WTC11 (cell line): ENCODE measurements around the gene ASAH2. TPM values are rescaled to one million over a fixed set of nuclear protein-coding genes. Genes with fewer than 3 reads are reported as not detected.
A peak's percentile ranks its signal among the peaks of the same experiment; 100 is the strongest.

Experiments used
- ATAC-seq: fragments of 200-7000 bp; cut with Tn5 transposase; 2 replicates; pipeline ENCODE4 v1.10.0; 2021; ENCODE audit warnings: mild to moderate bottlenecking, moderate library complexity
- CTCF ChIA-PET: fragments of 300-600 bp; sonication (Branson Sonifier 250); formaldehyde crosslinking; loops from one replicate; lab custom pipeline; 2021; ENCODE audit warnings: antibody characterized with exemption; lab: Charles Lee
- POLR2A ChIA-PET: fragments of 350-600 bp; sonication (Branson Sonifier 250); formaldehyde crosslinking; loops from one replicate; lab custom pipeline; 2021; ENCODE audit warnings: antibody characterized with exemption; lab: Charles Lee
- DNase-seq: peaks from one replicate; pipeline ENCODE4 v3.0.0; 2021; ENCODE audit warnings: low spot score
- H3K27ac Mint-ChIP-seq: 2 replicates; pipeline ENCODE4 v1.8.0; 2021; ENCODE audit warnings: mixed read lengths
- H3K27me3 Mint-ChIP-seq: 2 replicates; pipeline ENCODE4 v1.8.0; 2021; ENCODE audit warnings: low read depth, mild to moderate bottlenecking, moderate library complexity, mixed read lengths
- H3K36me3 Mint-ChIP-seq: 2 replicates; pipeline ENCODE4 v1.8.0; 2021; ENCODE audit warnings: mixed read lengths
- H3K4me1 Mint-ChIP-seq: 2 replicates; pipeline ENCODE4 v1.8.0; 2022; ENCODE audit warnings: mixed read lengths
- H3K4me3 Mint-ChIP-seq: 2 replicates; pipeline ENCODE4 v1.8.0; 2021; ENCODE audit warnings: mild to moderate bottlenecking, moderate library complexity, mixed read lengths
- H3K9me3 Mint-ChIP-seq: 2 replicates; pipeline ENCODE4 v1.8.0; 2021; ENCODE audit warnings: mixed read lengths
- AR ChIP-seq: fragments of 250-450 bp; sonication (Bioruptor Pico); IDR thresholded peaks from 2 replicates; pipeline ENCODE4 v1.9.0; 2021; ENCODE audit warnings: mild to moderate bottlenecking
- ARID4B ChIP-seq: sonication (generic); formaldehyde crosslinking; IDR thresholded peaks from 2 replicates; pipeline ENCODE4 v1.8.0; 2023; ENCODE audit warnings: missing genetic modification reagents, mild to moderate bottlenecking, borderline replicate concordance
- ATF3 ChIP-seq: sonication (generic); formaldehyde crosslinking; conservative IDR thresholded peaks from 2 replicates; pipeline ENCODE4 v1.8.1; 2022; ENCODE audit warnings: mild to moderate bottlenecking, missing genetic modification reagents
- CREM ChIP-seq: sonication (generic); formaldehyde crosslinking; IDR thresholded peaks from 2 replicates; pipeline ENCODE4 v1.8.1; 2022; ENCODE audit warnings: mild to moderate bottlenecking, missing genetic modification reagents, moderate library complexity
- E2F4 ChIP-seq: sonication (generic); formaldehyde crosslinking; IDR thresholded peaks from 2 replicates; pipeline ENCODE4 v1.8.1; 2022; ENCODE audit warnings: low read depth, mild to moderate bottlenecking, moderate library complexity, missing genetic modification reagents, borderline replicate concordance
- ERG ChIP-seq: fragments of 250-450 bp; sonication (Bioruptor Pico); IDR thresholded peaks from 2 replicates; pipeline ENCODE4 v1.8.0; 2021; ENCODE audit warnings: mild to moderate bottlenecking
- ESRRA ChIP-seq: sonication (generic); formaldehyde crosslinking; IDR thresholded peaks from 2 replicates; pipeline ENCODE4 v1.8.1; 2022; ENCODE audit warnings: mild to moderate bottlenecking, missing genetic modification reagents, borderline replicate concordance
- MAX ChIP-seq: sonication (generic); formaldehyde crosslinking; IDR thresholded peaks from 2 replicates; pipeline ENCODE4 v1.8.0; 2022; ENCODE audit warnings: mild to moderate bottlenecking, missing genetic modification reagents
- PREB ChIP-seq: sonication (generic); formaldehyde crosslinking; IDR thresholded peaks from 2 replicates; pipeline ENCODE4 v1.8.1; 2022; ENCODE audit warnings: mild to moderate bottlenecking, missing genetic modification reagents, moderate library complexity, borderline replicate concordance
- RORB ChIP-seq: fragments of 250-450 bp; sonication (Bioruptor Pico); IDR thresholded peaks from 2 replicates; pipeline ENCODE4 v1.9.0; 2021; ENCODE audit warnings: mild to moderate bottlenecking
- TEAD1 ChIP-seq: sonication (generic); formaldehyde crosslinking; IDR thresholded peaks from 2 replicates; pipeline ENCODE4 v1.8.0; 2022; ENCODE audit warnings: mild to moderate bottlenecking, missing genetic modification reagents
- ZBTB21 ChIP-seq: sonication (generic); formaldehyde crosslinking; IDR thresholded peaks from 2 replicates; pipeline ENCODE4 v1.8.1; 2023; ENCODE audit warnings: mild to moderate bottlenecking, missing genetic modification reagents, borderline replicate concordance
- ZMAT4 ChIP-seq: fragments of 250-450 bp; sonication (Bioruptor Pico); IDR thresholded peaks from 2 replicates; pipeline ENCODE4 v1.9.0; 2021; ENCODE audit warnings: mild to moderate bottlenecking
- ZNF121 ChIP-seq: sonication (generic); formaldehyde crosslinking; IDR thresholded peaks from 2 replicates; pipeline ENCODE4 v1.8.0; 2023; ENCODE audit warnings: missing genetic modification reagents
- ZNF416 ChIP-seq: fragments of 250-450 bp; sonication (Bioruptor Pico); IDR thresholded peaks from 2 replicates; pipeline ENCODE4 v1.9.0; 2021; ENCODE audit warnings: mild to moderate bottlenecking, inconsistent platforms
- ZNF425 ChIP-seq: fragments of 250-450 bp; sonication (Bioruptor Pico); conservative IDR thresholded peaks from 2 replicates; pipeline ENCODE4 v1.9.0; 2021; ENCODE audit warnings: mild to moderate bottlenecking
- ZNF512 ChIP-seq: sonication (generic); formaldehyde crosslinking; IDR thresholded peaks from 2 replicates; pipeline ENCODE4 v1.8.1; 2022; ENCODE audit warnings: missing genetic modification reagents, borderline replicate concordance
- total RNA-seq: library from RNA; stranded (reverse); gene quantifications from 3 replicates; pipeline ENCODE4 v1.2.3, GENCODE V29; 2021

ASAH2 gene
- total RNA-seq, 1 experiment from 2014 or later = 4.1 TPM

GRCh38 chr10:50216894-50217293, 34.4 kb downstream of the ASAH2 start (continued):
- TF ChIP-seq AR (CRISPR knock-in tag) (no peak), ZNF425 (CRISPR knock-in tag) (no peak), MAX (CRISPR knock-in tag) (no peak), ERG (CRISPR knock-in tag) (no peak), ZNF416 (CRISPR knock-in tag) (no peak)

- H3K4me1 Mint-ChIP-seq = peaks cover 9% of the 10 kb centered on the region
- no peaks in the 10 kb centered on the region for H3K27me3 Mint-ChIP-seq
- H3K4me3 Mint-ChIP-seq = no peak overlapping the region
- ChIA-PET POLR2A (no interaction called here), CTCF (interaction anchor here (1.3 kb wide), 1 partner anchor 59 kb away, joined by 3 read pairs; no protein-coding TSS in a partner anchor)
- H3K36me3 Mint-ChIP-seq = peaks cover 4% of the 10 kb centered on the region; the same call in 1 of the 2 replicates
- ATAC-seq = no peak
- H3K27ac Mint-ChIP-seq = peak overlapping the region; percentile 79
- H3K9me3 Mint-ChIP-seq = peaks cover 13% of the 10 kb centered on the region
- DNase-seq = no peak
- no peak for TF ChIP-seq E2F4 (CRISPR knock-in tag)
- TF ChIP-seq RORB (CRISPR knock-in tag) = no peak
- TF ChIP-seq CREM (CRISPR knock-in tag) = no peak
- no peak for TF ChIP-seq ZNF121
- TF ChIP-seq ZMAT4 = no peak
- TF ChIP-seq ATF3 (CRISPR knock-in tag) = no peak
- no peak for TF ChIP-seq ESRRA
- TF ChIP-seq ZNF512 (CRISPR knock-in tag) = no peak
- TF ChIP-seq ARID4B = no peak
- no peak for TF ChIP-seq PREB (CRISPR knock-in tag)
- TF ChIP-seq TEAD1 (CRISPR knock-in tag) = no peak
- no peak for TF ChIP-seq ZBTB21 (CRISPR knock-in tag)
These were observed 34.9 kb downstream of the ASAH2 start for GRCh38 chr10:50216418-50216817.
